NCI-H146 treated with DMSO at 0.1 percent for 48 hours (cell line): ENCODE measurements around the gene UBE4A.

Source experiments
- DNase-seq: peaks from one replicate; lab custom pipeline; 2025; ENCODE audit not compliant: unreplicated experiment; lab: John Stamatoyannopoulos, UW

Gene UBE4A

GRCh38 chr11:118437208-118438125 is 78.1 kb downstream of the UBE4A start:
- DNase-seq, result peak; percentile 51

GRCh38 chr11:118438314-118438931 is 79.0 kb downstream of the UBE4A start:
- DNase-seq, result peak; percentile 11

- no peak for DNase-seq
These were observed 80.2 kb downstream of the UBE4A start for GRCh38 chr11:118439646-118440045.

GRCh38 chr11:118441770-118442275 is 82.4 kb downstream of the UBE4A start:
- no peak for DNase-seq

GRCh38 chr11:118442301-118442700 is 82.9 kb downstream of the UBE4A start:
- no peak for DNase-seq

- DNase-seq, result no peak
These were observed 83.6 kb downstream of the UBE4A start for GRCh38 chr11:118442908-118443589.

- no peak for DNase-seq
These were observed 84.3 kb downstream of the UBE4A start for GRCh38 chr11:118443590-118444218.

- no peak for DNase-seq
These were observed 88.0 kb downstream of the UBE4A start for GRCh38 chr11:118447423-118447822.

- no peak for DNase-seq
These were observed 88.9 kb downstream of the UBE4A start for GRCh38 chr11:118448294-118448693.
